OCI-LY7 (cell line): ENCODE measurements around the gene DOP1A.

ENCODE experiments used
- CTCF ChIP-seq: fragments of 200-600 bp; sonication (generic); conservative IDR thresholded peaks from 2 replicates; pipeline ENCODE4 v1.5.1; 2014; ENCODE audit warnings: mild to moderate bottlenecking, antibody characterized with exemption, low read length, moderate library complexity, mixed read lengths
- EZH2phosphoT487 ChIP-seq: fragments of 200-600 bp; sonication (generic); IDR thresholded peaks from 2 replicates; pipeline ENCODE4 v1.6.1; 2018; ENCODE audit warnings: low read depth, borderline replicate concordance, mild to moderate bottlenecking, mixed run types, antibody characterized with exemption, low read length, moderate library complexity, mixed read lengths

- TF ChIP-seq CTCF (no peak), EZH2phosphoT487 (no peak)
Observed at GRCh38 chr6:83202031-83202430, 134.6 kb downstream of the DOP1A start.
